Stimulated activated CD8-positive, alpha-beta memory T cell treated with anti-CD3 and anti-CD28 coated beads, Interleukin-12 subunit alpha, Interleukin-12 subunit beta, amount 100 ng/mL, for 1 hour (primary cell): ENCODE data around the gene PLEKHD1.

Experiments used
- DNase-seq: peaks from one replicate; pipeline ENCODE4 v3.0.0-alpha.2; 2020; ENCODE audit warnings: low read depth

Gene PLEKHD1

DNA sequence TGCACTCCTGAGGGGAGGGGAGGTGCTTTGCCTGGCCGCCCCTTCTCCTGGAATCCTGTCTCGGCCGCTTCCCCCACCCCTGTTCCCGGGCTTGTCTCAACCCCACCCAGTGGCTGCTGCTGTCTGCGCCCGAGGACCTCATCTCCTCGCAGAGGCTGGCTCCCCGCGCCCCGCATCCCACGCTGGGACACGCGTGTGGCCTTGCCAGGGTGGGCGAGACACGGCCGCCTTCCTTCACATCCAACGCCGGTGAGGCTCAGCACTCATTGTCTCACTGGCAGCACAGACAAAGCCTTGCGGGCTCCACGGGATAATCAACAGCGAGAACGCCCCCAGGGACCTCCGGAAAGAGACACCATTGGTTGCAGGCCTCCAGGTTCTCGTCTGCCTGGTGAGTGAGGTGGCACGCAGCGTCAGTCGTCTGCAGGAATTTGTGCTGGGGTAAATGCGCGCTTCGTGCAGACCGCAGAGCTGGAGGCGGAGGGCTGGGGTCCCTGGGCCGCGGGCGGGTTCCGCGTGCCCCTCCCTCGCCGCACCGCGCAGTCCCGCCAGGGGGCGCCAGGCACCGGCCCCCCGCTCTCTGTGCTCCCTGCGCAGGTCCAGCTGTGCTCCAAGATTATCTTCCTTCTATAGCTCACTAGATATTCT is 63.3 kb downstream of the PLEKHD1 start:
- DNase-seq = no peak

DNA sequence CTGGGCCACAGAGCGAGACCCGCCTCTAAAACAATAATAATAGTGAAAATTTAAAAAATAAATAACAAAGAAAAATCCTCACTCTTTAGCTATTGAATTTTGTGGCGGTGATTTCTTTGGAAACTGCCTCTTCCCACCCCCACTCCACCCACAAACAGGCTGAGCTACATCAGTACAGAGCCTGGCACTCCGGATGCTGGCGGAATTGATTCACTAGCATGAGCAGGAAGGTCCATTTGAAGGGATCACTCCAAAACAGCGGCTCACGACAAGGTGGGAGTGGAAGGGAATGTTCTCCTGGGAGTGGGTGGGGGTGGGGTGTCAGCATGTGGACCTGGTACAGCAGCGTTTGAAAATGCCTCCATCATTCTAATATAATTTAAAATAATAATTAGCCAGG is 64.0 kb downstream of the PLEKHD1 start:
- DNase-seq = no peak

DNA sequence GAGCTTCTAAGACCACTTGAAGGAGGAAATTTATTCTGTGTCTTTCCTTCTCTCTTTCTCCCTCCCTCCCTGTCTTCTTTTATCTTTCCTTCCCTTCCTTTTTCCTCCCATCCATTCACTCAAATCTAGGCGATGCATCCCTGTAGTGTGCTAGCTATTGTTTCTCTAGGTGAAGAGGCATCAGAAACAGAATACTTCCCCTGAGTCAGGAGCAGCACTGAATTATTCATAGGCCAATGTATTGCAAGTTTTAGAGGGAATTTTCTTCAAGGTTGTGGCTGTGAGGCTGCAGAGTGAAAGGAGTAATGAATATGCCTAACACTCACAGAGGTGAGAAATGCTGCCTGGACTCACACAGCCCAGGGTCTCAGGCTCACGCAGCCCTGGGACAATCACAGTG is 67.0 kb downstream of the PLEKHD1 start:
- DNase-seq = no peak

DNA sequence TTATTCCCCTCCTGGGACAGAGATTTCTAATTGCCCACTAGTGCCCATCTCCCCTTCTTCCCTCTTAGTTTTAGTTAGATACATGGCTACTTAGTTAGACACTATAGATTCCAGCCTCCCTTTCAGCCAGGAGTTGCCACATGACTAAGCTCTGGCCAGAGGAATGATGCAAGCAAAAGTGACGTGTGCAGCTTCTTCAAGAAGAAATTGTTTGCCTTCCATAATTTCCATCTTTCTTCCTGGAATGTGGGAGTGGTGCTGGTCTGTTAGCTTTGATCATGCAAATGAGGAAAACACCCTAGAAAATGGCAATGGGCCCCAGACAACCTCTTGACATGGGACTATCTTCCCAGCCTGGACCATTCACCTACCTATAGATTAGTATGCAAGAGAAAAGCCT is 68.7 kb downstream of the PLEKHD1 start:
- DNase-seq = no peak

DNA sequence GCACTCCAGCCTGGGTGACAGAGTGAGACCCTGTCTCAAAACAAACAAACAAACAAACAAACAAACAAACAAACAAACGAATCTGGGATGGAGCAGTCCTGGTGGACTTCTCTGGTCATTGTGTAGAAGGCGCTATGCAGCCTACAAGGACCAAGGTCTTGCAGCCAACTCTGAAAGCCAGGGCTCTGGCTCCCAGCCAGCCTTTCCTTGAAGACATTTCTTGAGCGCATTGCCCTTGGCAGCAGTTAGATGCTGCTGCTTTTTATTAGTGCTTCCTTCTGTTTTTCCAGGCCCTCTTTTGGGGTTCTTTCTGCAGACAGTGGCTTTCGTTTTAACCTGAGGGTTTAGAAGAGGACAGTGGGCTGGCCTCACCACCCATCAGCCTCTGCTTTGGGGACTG is 70.0 kb downstream of the PLEKHD1 start:
- no peak for DNase-seq

- no peak for DNase-seq
Observed at GRCh38 chr14:69558774-69559173, 74.2 kb downstream of the PLEKHD1 start.

- no peak for DNase-seq
Observed at GRCh38 chr14:69559581-69560011, 75.1 kb downstream of the PLEKHD1 start.

GRCh38 chr14:69560826-69561225 is 76.3 kb downstream of the PLEKHD1 start:
- DNase-seq = no peak

DNA sequence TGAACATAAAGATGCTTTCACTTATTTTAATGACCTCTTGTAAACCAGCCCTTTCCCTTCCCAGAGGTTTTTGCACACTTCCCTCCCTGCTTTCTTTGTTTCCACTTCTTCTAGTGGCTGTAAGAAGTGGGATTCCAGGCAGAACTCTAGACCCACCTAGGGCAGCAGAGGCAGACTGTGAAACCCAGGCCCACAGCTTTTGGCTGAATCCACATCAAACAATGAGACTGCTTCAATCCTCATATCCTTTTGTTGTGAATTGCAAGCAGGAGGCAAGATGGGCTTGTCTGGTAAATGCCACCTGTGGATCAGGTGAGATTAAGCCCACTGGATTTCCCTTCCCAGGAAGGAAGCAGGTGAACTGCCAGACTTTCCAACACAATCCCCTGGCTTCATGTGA is 77.4 kb downstream of the PLEKHD1 start:
- no peak for DNase-seq

GRCh38 chr14:69567563-69567962 is 83.0 kb downstream of the PLEKHD1 start:
- no peak for DNase-seq

- no peak for DNase-seq
Observed at GRCh38 chr14:69569859-69570258, 85.3 kb downstream of the PLEKHD1 start.

- DNase-seq = no peak
Observed at GRCh38 chr14:69570836-69571330, 86.4 kb downstream of the PLEKHD1 start.

- DNase-seq = no peak
Observed at GRCh38 chr14:69571449-69572029, 87.0 kb downstream of the PLEKHD1 start.

DNA sequence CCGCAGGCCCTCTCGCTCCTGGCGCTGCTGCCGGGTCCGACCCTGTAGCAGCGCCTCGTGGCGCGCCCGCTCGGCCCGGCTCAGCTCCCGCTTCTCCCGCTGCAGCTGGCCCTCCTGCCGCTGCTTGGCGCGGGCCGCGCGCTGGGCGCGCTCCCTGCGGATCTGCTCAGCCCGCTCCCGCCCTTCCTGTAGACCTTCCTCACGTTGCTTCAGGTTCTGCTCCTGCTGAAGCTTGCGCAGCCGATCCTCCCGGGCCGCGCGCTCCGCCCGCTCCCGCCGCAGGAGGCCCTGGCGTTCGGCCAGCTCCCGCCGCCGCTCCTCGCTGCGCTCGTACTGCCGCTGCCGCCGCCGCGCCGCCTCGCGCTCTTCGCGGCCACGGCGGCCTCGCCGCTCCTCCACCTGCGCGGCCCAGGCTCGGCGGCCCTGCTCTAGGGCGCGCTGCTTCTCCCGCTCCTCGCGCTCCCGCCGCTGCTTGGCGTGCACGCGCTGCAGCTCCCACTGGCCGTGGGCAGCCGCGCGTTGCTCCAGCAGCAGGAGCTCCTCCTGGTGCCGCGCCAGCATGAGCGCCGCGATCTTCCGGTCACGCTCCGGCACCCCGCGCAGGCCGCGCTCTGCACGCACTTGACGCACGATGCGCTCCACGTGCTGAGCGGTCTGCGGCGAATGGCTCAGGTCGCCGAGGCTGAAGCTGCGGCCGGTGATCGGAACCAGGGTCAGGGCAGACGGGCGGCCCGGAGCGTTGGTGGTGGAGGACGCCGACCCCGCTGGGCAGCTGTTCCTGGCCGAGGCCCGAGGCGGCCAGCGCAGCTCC is 87.7 kb downstream of the PLEKHD1 start:
- DNase-seq = no peak

DNA sequence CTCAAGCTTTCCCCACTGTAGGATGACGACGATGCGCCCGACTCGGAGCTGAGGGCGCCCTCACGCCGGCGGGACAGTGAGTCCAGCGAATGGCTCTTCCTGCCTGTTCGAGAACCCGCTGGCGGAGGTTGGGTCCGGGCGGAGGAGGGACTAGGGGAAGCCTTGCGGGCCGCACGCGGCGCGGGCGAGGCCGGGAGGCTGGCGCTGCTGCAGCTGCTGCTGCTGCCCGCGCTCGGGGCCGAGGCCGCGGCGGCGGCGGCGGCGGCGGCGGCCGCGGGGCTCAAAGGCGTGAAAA is 88.3 kb downstream of the PLEKHD1 start:
- no peak for DNase-seq

- DNase-seq = no peak
Observed at GRCh38 chr14:69573205-69573830, 88.8 kb downstream of the PLEKHD1 start.

DNA sequence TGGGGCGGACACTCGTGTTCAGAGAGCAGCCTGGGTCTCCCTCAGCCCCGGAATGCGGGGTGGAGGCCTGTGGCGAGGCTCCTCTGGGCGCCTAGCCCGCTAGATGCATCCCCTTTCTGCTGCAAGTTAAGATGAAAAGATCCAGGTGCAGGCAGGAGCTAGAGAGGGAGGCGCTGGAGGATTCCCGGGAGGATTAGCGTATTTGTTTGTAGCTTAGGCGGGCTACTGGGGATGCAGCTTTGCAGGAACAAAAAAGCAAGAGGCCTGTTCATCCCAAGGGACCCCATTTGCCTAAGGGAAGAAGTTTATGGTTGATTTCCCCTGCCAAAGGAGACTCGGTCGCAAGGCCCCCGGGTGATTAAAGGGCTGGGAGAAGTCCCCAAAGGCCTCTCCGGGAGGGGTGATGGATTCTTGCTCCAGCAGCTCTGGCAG is 89.3 kb downstream of the PLEKHD1 start:
- DNase-seq = no peak

- DNase-seq = peak; percentile 58
Observed at GRCh38 chr14:69574263-69574953, 89.9 kb downstream of the PLEKHD1 start, which contains the start of gene CCDC177. Gene CCDC177, minus strand, starts transcription at chr14:69574871. Its CDS starts 1,249 bp downstream, at chr14:69573622.

DNA sequence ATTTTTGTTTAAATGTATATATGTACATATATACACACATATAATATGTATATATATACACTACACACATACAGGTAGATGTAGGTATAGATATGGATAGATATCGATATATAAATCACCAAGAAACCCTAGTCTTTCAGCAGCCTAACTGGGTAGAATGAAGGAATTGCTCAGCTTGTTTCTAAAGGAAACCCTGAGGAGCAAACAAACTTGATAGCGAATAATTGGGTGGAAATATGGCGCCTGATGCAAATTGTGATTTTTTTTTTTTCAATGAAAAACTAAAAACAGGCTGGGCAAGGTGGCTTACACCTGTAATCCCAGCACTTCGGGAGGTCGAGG is 90.4 kb downstream of the PLEKHD1 start:
- no peak for DNase-seq

- DNase-seq = no peak
Observed at GRCh38 chr14:69579476-69579875, 94.9 kb downstream of the PLEKHD1 start.

- no peak for DNase-seq
Observed at GRCh38 chr14:69580009-69580577, 95.6 kb downstream of the PLEKHD1 start.
